ENCODE measurements around the gene WDR89. TPM values are rescaled to one million over a fixed set of nuclear protein-coding genes. Genes with fewer than 3 reads are reported as not detected.
"Not testable (repeated sequence)": the region's sequence is repeated elsewhere in the genome, so short reads cannot be mapped to it uniquely, and the experiment has no call there.

Gene WDR89
- total and polyA plus RNA-seq, 7 experiments from 2014 or later = 12.6 to 44.1 (median 24.0) TPM

DNA sequence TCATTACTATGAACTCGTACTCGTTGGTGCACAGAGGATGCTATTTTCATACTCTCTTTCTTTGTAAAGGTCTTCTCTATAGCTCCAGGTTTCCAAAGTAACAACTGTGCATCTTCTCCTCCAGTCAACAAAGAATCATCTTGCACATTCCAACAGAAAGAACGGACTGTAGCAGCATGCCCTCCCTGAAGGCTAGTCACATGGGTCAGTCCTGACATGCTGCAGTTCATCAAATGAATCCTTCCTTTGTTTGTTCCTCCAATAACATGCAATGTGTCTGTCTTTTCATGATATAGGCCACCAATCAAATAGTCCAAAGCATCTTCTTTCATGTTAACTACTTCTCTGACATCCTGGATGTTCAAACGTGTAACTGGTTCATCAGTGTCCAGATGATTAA is 42.9 kb downstream of the WDR89 start:
- intact Hi-C loops (cut with micrococcal nuclease) = no loop called here

GRCh38 chr14:63596998-63597658 is 44.5 kb downstream of the WDR89 start:
- Histone ChIP-seq H3K36me3 (ENCODE audit: control insufficient read depth in 2 of 3, insufficient read depth in 3 of 3, low read length in 3 of 3) (peaks cover 0 to 28% (median 11%) of the 10 kb centered on the region in 3 experiments), H3K4me1 (ENCODE audit: control insufficient read depth in 2 of 2, insufficient read depth in 2 of 2, low read length in 2 of 2) (no peaks in the 10 kb centered on the region), H3K4me3 (ENCODE audit: low read length) (no peak overlapping the region), H3K27me3 (ENCODE audit: control insufficient read depth in 2 of 2, insufficient read depth in 2 of 2, low read length in 2 of 2) (no peaks in the 10 kb centered on the region), H3K27ac (ENCODE audit: low read depth, low read length) (no peak overlapping the region), H3K9me3 (ENCODE audit: control insufficient read depth in 2 of 3, low read length in 3 of 3) (peaks cover 0 to 36% (median 0%) of the 10 kb centered on the region in 3 experiments)
- H3K9me3 Mint-ChIP-seq = peaks cover 9 to 51% (median 28%) of the 10 kb centered on the region in 11 donors
- no peak overlapping the region for H3K27ac Mint-ChIP-seq
- ATAC-seq (no peak), DNase-seq (no peak)
- intact Hi-C loops (cut with micrococcal nuclease) = no loop called here
- ChIA-PET POLR2A (no interaction called here), CTCF (no interaction called here)
- peaks cover 21 to 72% (median 69%) of the 10 kb centered on the region in 5 donors for H3K36me3 Mint-ChIP-seq
- H3K4me3 Mint-ChIP-seq = no peak overlapping the region
- peaks cover 0 to 9% (median 4%) of the 10 kb centered on the region in 7 donors for H3K4me1 Mint-ChIP-seq
- H3K27me3 Mint-ChIP-seq = no peaks in the 10 kb centered on the region

More for the DNA sequence above, 42.9 kb downstream of the WDR89 start:
- Mint-ChIP-seq H3K36me3 (peaks cover 29 to 81% (median 77%) of the 10 kb centered on the region in 5 donors), H3K27me3 (no peaks in the 10 kb centered on the region), H3K4me1 (peaks cover 0 to 13% (median 5%) of the 10 kb centered on the region in 7 donors), H3K4me3 (no peak overlapping the region), H3K9me3 (peaks cover 9 to 41% (median 22%) of the 10 kb centered on the region in 11 donors), H3K27ac (no peak overlapping the region)
- Histone ChIP-seq H3K4me3 (ENCODE audit: low read length) (no peak overlapping the region), H3K36me3 (ENCODE audit: control insufficient read depth in 2 of 3, insufficient read depth in 3 of 3, low read length in 3 of 3) (peaks cover 0 to 33% (median 11%) of the 10 kb centered on the region in 3 experiments), H3K4me1 (ENCODE audit: control insufficient read depth in 2 of 2, insufficient read depth in 2 of 2, low read length in 2 of 2) (no peaks in the 10 kb centered on the region), H3K27me3 (ENCODE audit: control insufficient read depth in 2 of 2, insufficient read depth in 2 of 2, low read length in 2 of 2) (no peaks in the 10 kb centered on the region), H3K27ac (ENCODE audit: low read depth, low read length) (no peak overlapping the region), H3K9me3 (ENCODE audit: control insufficient read depth in 2 of 3, low read length in 3 of 3) (peaks cover 0 to 21% (median 0%) of the 10 kb centered on the region in 3 experiments)
- ATAC-seq (no peak), DNase-seq (no peak)
- ChIA-PET CTCF (no interaction called here), POLR2A (no interaction called here)

GRCh38 chr14:63594455-63595372 is 47.0 kb downstream of the WDR89 start:
- Histone ChIP-seq H3K9me3 (ENCODE audit: control insufficient read depth in 2 of 3, low read length in 3 of 3) (peaks cover 0 to 37% (median 0%) of the 10 kb centered on the region in 3 experiments), H3K27ac (ENCODE audit: low read depth, low read length) (no peak overlapping the region), H3K36me3 (ENCODE audit: control insufficient read depth in 2 of 3, insufficient read depth in 3 of 3, low read length in 3 of 3) (peaks cover 0 to 15% (median 10%) of the 10 kb centered on the region in 3 experiments), H3K27me3 (ENCODE audit: control insufficient read depth in 2 of 2, insufficient read depth in 2 of 2, low read length in 2 of 2) (no peaks in the 10 kb centered on the region), H3K4me3 (ENCODE audit: low read length) (no peak overlapping the region), H3K4me1 (ENCODE audit: control insufficient read depth in 2 of 2, insufficient read depth in 2 of 2, low read length in 2 of 2) (no peaks in the 10 kb centered on the region)
- Mint-ChIP-seq H3K4me1 (peaks cover 0 to 6% (median 0%) of the 10 kb centered on the region in 7 donors), H3K27ac (no peak overlapping the region), H3K36me3 (peaks cover 21 to 50% (median 47%) of the 10 kb centered on the region in 5 donors), H3K4me3 (peak overlapping the region in 1 of 10 donors; percentile 27), H3K27me3 (no peaks in the 10 kb centered on the region), H3K9me3 (peaks cover 9 to 68% (median 25%) of the 10 kb centered on the region in 11 donors)
- ChIA-PET CTCF (no interaction called here), POLR2A (no interaction called here)
- intact Hi-C loops (cut with micrococcal nuclease) = no loop called here
- DNase-seq = no peak
- ATAC-seq = no peak

DNA sequence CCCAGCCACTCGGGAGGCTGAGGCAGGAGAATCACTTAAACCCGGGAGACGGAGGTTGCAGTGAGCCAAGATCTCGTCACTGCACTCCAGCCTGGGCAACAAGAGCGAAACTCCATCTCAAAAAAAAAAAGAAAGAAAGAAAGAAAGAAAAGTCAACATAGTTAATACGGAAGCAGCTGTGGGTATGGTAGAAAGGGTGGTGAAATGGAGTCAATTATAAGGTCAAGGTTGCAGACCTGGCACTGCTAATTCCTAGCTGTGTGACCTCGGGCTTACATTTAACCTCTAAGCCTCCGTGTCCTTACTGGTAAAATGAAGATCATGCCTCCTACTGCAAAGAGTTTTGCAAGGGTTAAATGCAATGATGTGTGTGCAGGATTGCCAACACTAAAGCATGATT is 58.6 kb downstream of the WDR89 start:
- H3K36me3 ChIP-seq (ENCODE audit: control insufficient read depth in 2 of 3, insufficient read depth in 3 of 3, low read length in 3 of 3); ATAC-seq; CTCF ChIA-PET; H3K4me3 Mint-ChIP-seq; H3K27ac Mint-ChIP-seq; H3K9me3 ChIP-seq (ENCODE audit: control insufficient read depth in 2 of 3, low read length in 3 of 3); H3K27me3 Mint-ChIP-seq; intact Hi-C loops (cut with micrococcal nuclease); H3K4me1 ChIP-seq (ENCODE audit: control insufficient read depth in 2 of 2, insufficient read depth in 2 of 2, low read length in 2 of 2); H3K4me1 Mint-ChIP-seq; H3K27ac ChIP-seq (ENCODE audit: low read depth, low read length); DNase-seq; H3K9me3 Mint-ChIP-seq; H3K4me3 ChIP-seq (ENCODE audit: low read length); H3K27me3 ChIP-seq (ENCODE audit: control insufficient read depth in 2 of 2, insufficient read depth in 2 of 2, low read length in 2 of 2); H3K36me3 Mint-ChIP-seq: not testable (repeated sequence)
- POLR2A ChIA-PET = interaction anchor here (0.7 kb wide), 2 partner anchors 101 to 875 kb away, joined by 3 read pairs; no protein-coding TSS in a partner anchor

DNA sequence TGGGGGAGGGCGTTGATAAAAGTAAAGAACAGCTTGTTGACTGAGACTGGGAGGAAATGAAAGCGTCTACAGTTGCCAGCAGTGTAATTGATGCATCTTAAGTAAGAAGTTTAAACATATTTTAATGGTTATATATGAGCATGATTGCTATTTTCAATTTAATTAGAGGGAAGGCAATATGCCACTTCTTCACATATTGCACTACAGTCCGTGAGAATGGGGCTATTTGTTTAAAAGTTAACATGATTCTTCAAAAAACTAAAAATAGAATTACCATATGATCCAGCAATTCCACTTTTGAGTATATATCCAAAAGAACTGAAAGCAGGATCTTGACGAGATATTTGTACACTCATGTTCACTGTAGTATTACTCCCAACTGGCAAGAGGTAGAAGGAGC is 60.2 kb downstream of the WDR89 start:
- Histone ChIP-seq H3K4me3 (ENCODE audit: low read length) (no peak overlapping the region), H3K27ac (ENCODE audit: low read depth, low read length) (no peak overlapping the region), H3K4me1 (ENCODE audit: control insufficient read depth in 2 of 2, insufficient read depth in 2 of 2, low read length in 2 of 2) (no peaks in the 10 kb centered on the region), H3K36me3 (ENCODE audit: control insufficient read depth in 2 of 3, insufficient read depth in 3 of 3, low read length in 3 of 3) (no peaks in the 10 kb centered on the region), H3K27me3 (ENCODE audit: control insufficient read depth in 2 of 2, insufficient read depth in 2 of 2, low read length in 2 of 2) (no peaks in the 10 kb centered on the region), H3K9me3 (ENCODE audit: control insufficient read depth in 2 of 3, low read length in 3 of 3) (no peaks in the 10 kb centered on the region)
- DNase-seq (no peak), ATAC-seq (no peak)
- H3K4me3 Mint-ChIP-seq = no peak overlapping the region
- CTCF ChIA-PET = no interaction called here
- peaks cover 0 to 9% (median 6%) of the 10 kb centered on the region in 5 donors for H3K27me3 Mint-ChIP-seq
- no peaks in the 10 kb centered on the region for H3K9me3 Mint-ChIP-seq
- H3K27ac Mint-ChIP-seq = no peak overlapping the region
- POLR2A ChIA-PET = no interaction called here
- no peaks in the 10 kb centered on the region for H3K36me3 Mint-ChIP-seq
- no peaks in the 10 kb centered on the region for H3K4me1 Mint-ChIP-seq
- intact Hi-C loops (cut with micrococcal nuclease) = no loop called here

GRCh38 chr14:63578300-63578699 is 63.4 kb downstream of the WDR89 start:
- no peaks in the 10 kb centered on the region for H3K36me3 Mint-ChIP-seq
- H3K27ac Mint-ChIP-seq = no peak overlapping the region
- ChIA-PET POLR2A (no interaction called here), CTCF (no interaction called here)
- Histone ChIP-seq H3K9me3 (ENCODE audit: control insufficient read depth in 2 of 3, low read length in 3 of 3) (no peaks in the 10 kb centered on the region), H3K4me1 (ENCODE audit: control insufficient read depth in 2 of 2, insufficient read depth in 2 of 2, low read length in 2 of 2) (no peaks in the 10 kb centered on the region), H3K27ac (ENCODE audit: low read depth, low read length) (no peak overlapping the region), H3K27me3 (ENCODE audit: control insufficient read depth in 2 of 2, insufficient read depth in 2 of 2, low read length in 2 of 2) (no peaks in the 10 kb centered on the region), H3K36me3 (ENCODE audit: control insufficient read depth in 2 of 3, insufficient read depth in 3 of 3, low read length in 3 of 3) (no peaks in the 10 kb centered on the region), H3K4me3 (ENCODE audit: low read length) (no peak overlapping the region)
- no peak overlapping the region for H3K4me3 Mint-ChIP-seq
- intact Hi-C loops (cut with micrococcal nuclease) = no loop called here
- H3K9me3 Mint-ChIP-seq = peaks cover 0 to 2% (median 0%) of the 10 kb centered on the region in 11 donors
- peaks cover 0 to 12% (median 8%) of the 10 kb centered on the region in 5 donors for H3K27me3 Mint-ChIP-seq
- ATAC-seq (no peak), DNase-seq (no peak)
- no peaks in the 10 kb centered on the region for H3K4me1 Mint-ChIP-seq
